NCI-H748 (cell line): ENCODE measurements around the gene TTC19.

Source experiments
- DNase-seq: peaks from one replicate; lab custom pipeline; 2025; ENCODE audit not compliant: unreplicated experiment; lab: John Stamatoyannopoulos, UW

The TTC19 gene, protein sequence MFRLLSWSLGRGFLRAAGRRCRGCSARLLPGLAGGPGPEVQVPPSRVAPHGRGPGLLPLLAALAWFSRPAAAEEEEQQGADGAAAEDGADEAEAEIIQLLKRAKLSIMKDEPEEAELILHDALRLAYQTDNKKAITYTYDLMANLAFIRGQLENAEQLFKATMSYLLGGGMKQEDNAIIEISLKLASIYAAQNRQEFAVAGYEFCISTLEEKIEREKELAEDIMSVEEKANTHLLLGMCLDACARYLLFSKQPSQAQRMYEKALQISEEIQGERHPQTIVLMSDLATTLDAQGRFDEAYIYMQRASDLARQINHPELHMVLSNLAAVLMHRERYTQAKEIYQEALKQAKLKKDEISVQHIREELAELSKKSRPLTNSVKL

DNA sequence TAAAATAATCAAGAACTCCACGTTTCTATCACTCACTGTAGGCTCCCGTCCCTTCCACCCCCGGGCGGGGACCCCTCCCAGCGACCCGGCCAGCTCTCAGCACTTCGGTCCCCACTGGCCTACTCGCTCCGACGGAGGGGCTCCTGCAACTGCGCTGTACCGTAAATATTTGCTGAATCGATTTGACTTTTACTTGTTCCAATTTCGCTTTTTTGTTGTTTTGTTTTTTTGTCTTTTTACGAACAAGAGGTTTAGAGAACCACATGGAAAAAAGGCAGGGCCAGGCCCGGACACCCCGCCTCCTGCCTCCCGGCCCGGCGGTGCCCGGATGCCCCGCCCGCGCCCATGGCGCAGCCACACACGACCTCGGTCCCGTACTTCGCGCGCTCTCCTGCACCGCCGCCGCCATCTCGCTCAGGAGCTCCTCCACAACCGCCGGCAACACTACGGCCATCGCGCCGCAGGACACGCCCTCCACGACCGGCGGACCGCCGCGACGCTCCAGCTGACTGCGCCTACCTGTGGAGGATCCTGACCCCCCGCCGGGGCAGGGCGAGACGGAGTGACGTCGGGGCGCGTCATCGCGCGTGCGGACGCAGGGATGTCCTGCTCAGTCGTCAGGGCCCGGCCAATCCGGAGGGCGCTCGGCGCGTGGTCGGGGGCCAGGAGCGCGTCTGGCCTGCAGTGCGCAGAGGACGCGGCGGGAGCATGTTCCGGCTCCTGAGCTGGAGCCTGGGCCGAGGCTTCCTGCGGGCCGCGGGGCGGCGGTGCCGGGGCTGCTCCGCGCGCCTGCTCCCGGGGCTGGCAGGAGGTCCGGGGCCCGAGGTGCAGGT lies at the start of gene TTC19, which contains the start of gene ZSWIM7:
Gene TTC19, plus strand, starts transcription at position 684 of the 833 bp plus-strand sequence. Its CDS starts 25 bp downstream, at position 709.
Gene ZSWIM7, minus strand, starts transcription at position 564 of the 833 bp plus-strand sequence. Its CDS starts 110 bp downstream, at position 454.
- DNase-seq, result peak; percentile 99

DNA sequence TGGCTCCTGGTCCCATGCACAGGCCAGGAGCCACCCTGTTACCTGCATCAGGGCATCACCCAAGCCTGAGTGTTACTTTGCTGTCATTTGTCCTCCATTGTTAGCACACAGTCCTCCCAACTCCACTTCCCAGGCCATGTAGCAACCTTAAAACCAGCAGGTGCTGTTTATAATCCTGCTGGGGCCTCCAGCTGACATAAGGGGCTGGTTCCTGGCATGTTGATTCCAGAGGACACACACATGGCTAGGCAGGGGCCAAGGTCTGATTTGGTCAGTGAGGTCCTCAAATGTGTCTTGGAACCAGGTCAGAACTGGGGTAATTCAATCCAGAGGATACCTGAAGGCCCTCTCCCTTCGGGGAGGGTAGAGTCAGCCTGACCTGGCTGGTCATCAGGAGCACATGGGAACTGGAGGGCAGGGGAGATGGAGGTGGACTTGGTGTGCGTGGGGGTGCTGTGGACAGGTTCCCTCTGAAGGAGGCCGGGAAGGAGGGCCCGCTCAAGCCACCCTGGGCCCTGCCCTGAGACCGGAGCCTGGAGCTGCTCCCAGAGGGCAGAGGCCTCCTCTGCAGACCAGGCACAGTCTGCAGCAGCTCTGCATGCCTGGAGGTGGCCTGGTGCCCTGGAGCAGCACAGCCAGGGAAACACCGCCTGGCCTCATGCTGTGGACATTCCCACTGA lies 48.1 kb upstream of the TTC19 start:
- DNase-seq, result no peak

DNA sequence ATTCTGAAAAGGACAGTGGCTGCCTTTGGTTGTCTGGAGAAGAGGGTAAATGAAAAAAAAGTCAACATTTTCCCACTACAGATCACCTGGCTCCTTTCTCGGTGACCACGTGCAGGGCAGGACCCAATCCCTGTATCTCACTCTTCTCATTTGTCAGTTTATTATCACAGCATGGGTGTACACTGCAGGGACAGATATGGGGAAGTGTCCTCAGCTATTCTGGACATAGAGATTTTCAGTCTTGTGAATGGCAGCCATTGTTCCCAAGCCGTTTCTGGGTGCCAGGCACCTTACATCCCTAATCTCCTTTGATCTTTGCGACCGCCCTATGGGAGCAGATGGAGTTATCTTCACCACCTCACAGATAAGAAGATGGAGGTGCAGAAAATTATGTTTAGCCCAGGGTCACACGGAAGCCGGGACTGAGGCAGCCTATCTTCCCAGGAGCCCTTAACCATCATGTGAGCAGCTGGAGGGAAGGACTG lies 47.5 kb upstream of the TTC19 start:
- no peak for DNase-seq

DNA sequence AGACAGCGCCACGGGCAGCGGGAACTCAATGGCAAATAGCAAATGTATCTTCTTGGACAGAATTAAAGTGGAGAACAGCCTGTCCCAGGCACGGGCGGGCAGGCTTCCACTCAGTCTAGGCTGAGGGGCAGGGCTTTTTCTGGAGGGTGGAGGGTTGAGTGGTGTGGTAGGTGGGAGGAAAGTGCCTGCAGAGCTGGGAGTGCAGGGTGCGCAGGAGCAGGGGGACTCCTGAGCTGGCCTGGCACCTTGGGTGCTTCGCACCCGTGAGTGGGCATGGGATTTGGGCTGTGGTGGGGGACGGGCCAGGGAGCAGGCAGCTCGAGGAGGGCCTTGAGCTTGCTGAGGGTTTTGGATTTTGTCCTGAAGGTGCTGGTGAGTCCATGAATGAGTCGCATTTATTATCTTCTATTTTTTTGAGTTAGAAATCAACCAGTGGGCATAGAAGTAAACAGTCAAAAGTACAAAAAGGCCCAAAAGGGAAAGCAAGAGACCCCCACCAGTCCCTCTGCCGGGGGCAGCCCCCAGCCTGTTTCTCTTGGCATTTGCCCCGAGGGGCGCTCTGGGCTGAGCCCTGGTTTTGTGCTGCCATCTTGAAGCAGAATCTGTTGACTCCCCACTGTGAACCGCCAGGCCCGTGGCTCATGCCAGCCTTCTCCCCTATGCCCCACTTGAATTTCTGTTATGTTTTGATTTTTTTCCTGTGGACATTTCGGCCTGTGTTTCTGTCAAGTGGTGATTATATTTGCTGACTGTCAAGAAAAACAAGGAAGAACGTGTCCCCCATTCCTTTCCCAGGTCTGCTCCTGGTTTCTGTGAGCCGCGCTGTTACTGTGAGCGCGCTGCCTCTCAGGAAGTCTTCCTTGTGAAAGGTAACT lies 46.5 kb upstream of the TTC19 start:
- no peak for DNase-seq

DNA sequence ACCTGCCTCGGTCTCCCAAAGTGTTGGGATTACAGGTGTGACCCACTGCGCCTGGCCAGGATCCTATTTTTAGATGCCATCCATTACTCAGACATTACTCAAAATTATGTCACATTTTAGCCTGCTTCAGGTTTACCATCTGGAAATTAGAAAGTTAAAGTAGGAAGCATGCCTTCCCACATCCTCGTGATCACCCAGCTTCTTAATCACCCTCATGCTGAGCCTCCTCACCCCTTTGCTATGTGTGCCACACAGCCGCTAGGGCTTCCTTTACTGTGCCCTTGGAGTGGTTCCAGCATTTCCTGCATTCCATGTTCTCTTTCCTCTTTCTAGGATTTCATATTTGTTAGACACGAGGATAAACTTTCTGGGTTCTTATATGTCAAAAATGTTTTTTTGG lies 45.4 kb upstream of the TTC19 start:
- DNase-seq, result no peak

DNA sequence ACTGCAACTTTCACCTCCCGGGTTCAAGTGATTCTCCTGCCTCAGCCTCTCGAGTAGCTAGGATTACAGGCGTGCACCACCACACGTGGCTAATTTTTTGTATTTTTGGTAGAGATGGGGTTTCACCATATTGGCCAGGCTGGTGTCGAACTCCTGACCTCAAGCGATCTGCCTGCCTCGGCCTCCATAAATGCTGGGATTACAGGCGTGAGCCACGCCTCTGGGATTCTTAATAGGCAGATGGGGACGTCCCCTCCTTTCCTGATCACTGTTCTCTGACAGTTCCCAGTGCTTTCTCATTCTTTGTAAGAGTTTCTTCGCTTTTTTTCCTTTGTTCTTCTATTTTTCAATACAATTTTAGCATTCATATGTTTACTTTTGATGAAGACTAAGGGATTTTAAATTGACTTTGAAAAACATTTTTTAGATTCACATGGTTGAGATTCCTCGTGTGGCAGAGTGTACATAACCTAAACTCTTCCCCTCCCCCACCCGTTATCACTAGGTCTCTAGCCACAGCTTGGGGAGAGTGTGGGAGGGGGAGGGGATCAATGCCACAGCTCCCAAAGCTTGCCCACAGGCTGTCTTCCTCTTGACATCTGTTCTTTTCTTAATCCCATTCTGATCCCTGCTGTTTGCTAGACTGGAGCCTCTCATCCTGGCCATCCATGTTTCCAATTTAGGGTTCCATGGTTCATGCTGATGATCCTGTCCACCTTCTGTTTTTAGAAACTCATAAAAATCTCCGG lies 43.7 kb upstream of the TTC19 start:
- DNase-seq, result no peak

DNA sequence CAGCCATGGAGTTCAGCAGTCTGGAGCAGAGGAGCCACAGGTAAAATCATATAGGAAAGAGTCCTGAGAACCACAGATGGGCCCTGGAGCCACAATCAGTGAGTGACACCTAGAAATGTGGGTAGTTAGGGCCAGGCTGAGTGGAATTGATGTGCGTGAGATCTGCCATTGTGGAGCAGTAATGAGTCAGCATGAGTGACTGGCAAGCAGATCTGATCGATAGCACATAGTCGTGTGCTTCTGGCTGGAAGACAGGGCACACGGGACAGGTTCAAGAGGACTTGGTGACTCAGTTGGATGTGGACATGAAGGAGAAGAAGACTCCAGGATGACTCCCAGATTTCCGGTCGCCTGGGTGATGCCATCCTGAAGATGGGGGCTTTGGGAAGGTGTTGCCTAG lies 42.4 kb upstream of the TTC19 start:
- no peak for DNase-seq

DNA sequence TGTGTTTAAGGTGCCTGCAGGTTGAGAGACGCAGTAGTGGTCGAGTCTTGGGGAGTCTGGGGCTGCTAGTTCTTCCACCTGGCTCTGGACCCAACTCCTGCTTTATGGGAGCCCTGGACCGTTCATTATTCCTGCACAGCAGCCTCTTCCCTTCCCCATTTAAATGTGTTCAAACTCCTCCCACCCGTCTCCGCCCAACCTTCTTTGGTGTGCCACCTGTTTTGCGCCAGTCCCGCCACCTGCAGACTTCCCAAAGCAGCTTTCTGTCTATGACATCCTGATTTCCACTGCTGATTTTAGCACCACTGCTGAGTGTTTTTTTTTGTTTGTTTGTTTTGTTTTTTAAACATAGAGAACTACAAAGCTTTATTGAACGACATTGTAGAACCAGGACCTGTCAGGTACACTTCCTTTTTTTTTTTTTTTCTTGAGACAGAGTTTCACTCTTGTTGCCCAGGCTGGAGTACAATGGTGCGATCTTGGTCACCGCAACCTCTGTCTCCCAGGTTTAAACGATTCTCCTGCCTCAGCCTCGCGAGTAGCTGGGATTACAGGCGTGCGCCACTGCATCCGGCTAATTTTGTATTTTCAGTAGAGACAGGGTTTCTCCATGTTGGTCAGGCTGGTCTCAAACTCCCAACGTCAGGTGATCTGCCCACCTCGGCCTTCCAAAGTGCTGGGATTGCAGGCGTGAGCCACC lies 41.9 kb upstream of the TTC19 start:
- DNase-seq, result peak; percentile 40

DNA sequence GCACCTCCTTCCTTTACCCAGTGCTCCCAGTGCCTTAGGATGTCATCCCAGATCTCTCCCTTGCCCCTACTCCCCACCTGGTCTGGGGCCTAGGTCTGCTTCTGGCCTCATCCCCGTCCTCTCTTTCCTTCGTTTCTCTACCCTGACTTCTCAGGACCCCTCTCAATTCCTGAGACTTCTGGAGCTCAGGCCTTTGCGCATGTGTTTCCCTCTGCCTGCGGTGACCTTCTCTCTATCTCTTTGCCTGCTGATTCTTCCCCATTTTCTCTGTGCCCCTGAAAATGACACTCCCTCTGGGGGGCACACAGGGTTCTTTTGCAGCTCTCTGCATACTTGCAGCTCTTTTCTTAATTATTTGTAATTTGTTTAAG lies 41.2 kb upstream of the TTC19 start:
- DNase-seq, result no peak

DNA sequence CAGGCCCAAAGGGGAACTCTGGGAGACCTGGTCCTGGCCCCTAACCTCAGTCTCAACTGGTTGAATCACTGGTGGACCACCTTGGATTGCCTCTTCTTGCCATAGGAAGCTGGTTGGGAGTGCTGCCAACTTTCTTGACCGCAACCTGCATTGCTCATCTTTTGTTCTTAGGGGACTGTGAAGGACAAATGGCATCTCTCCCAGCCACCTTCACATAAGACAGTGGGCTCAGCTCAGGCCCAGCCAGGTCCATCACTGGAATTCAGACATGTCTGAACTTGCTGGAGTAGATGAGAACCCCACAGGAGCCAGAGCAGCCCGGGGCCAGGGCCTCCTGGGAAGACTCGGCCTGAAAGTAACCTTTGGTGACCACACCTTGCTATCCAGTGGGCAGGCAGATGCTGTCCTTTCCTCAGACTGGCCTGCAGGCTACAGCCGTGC lies 35.9 kb upstream of the TTC19 start:
- no peak for DNase-seq

DNA sequence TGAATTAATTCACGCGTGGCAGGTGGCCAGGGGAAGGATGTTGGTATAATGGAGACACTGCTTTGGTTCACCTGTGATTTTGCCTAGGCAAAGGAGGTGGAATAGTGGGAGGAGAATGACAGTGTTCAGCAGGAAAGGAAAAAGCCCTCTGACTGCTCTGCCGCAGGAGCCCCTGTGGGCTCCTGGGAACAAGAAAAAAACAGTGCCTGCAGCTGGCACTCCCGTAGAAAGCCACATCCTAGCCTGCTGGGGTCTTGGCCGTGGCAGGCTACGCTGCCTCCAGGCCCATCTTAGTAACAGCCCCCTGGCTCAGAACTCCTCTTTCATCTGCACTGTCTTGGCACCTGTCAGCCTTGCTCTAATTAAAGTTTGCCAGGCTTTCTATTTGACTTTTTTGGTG lies 34.1 kb upstream of the TTC19 start:
- no peak for DNase-seq

DNA sequence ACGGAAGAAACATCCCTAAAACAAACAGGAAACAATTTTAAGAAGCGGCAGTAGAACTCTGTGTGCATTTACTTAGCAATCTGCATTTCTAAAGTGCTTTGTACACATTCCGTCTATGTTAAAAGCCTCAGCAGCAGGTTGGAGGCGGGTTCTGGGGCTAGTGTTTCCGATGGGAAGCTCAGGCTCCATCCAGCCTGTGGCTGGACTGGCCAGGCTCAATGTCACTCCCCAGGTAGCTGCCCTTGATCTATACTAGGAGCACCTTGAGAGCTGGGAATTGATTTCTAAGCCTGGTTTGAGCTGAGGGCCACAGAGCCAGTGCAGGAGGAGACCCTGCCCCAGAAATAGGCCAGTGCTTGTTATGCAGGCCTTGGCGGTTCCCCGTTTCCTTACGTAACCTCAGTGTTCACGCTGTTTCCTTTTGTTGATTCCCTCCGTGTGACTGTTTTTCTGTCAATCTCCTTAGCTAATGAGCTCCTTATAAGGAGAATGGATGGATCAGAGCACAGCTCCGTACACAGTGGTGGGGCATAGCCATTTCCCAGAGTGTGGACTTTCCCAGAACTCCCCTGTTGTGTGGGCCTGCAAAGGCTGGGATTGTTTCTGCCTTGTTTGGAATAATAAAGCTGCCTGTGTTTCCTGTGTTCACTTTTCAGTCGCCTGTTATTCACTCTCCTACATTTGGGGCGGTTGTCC lies 33.3 kb upstream of the TTC19 start:
- DNase-seq, result peak; percentile 90

DNA sequence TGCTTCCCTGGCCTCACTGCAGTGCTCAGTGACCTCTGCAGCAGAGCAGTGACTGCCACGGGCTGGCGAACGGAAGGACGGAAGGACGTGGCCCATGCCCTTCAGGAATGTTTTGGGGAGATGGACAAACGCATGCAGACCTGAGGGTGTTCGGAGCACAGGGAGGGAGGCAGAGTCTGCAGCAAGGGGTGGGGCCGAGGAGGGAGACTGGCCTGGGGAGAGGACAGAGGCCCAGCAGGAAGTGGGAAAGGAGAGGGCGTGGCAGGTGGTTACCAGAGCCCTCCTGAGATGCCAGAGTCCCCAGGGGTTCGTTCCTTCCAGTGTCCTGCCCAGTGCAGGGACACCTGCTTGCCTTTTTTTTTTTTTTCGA lies 32.8 kb upstream of the TTC19 start:
- no peak for DNase-seq

DNA sequence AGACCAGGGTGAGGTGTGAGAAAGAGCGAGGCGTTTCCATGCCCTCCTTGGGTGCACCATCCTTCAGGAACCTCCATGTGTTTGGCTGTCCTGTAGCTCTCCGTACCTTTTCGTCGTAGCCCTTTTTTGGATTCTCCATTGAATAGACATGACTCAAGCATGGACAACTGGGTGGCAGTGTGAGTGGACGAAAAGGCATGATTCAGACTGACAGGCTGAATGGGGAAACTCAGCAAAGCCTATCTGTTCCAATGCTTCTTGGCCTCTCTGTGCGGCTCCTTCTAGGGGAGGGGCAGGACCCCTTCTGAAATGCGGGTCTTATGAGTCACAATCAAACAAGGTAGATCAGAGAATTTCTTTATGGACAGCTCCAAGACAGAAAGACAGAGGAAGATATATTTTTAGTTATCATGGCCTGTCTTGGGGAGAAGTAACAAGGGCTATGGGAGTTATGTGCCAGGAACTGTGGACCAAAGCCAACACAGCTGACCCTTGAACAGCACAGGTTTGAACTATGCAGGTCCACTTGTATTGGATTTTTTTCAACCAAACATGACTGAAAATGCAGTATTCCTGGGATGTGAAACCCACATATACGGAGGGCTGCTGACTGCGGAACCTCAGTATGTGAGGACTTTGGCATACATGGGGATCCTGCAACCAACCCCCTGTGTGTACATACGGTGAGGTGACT lies 31.8 kb upstream of the TTC19 start:
- DNase-seq, result no peak

DNA sequence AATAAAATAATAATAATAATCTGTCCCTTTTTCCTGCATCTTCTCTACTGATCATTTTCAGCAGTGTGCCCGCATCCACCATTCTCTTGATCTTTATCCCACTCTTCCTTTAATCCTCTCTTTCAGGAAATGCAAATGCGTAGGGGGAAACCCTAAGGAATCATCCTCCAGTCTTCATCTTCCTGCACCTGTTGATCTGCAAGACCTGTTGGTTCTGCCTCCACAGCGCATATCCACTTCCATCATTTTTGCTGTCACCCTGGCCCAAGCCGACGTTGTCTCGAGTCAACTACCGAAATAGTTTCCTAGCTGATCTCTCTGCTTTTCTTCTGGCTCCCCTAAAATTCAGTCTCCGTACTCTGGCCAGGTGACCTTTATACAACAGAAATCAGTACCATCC lies 30.2 kb upstream of the TTC19 start:
- no peak for DNase-seq

DNA sequence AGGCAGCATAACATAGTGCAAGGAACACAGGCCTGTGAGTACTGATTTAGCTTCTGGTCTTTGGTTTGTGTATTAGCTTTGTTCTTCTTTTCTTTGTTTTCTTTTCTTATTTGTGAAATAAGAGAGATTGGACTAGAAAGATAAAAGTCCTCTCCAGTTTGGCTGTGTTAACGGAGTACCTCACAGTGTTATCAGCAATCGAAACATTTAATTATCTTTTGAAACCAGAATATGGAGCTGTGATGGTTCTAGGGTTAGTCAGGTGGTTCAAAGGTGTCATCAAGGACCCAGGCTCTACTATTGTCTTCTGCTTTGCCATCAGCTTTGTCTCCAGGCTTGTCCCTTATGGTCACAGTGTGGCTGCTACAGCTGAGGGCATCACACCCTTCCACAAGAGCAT lies 29.1 kb upstream of the TTC19 start:
- no peak for DNase-seq

DNA sequence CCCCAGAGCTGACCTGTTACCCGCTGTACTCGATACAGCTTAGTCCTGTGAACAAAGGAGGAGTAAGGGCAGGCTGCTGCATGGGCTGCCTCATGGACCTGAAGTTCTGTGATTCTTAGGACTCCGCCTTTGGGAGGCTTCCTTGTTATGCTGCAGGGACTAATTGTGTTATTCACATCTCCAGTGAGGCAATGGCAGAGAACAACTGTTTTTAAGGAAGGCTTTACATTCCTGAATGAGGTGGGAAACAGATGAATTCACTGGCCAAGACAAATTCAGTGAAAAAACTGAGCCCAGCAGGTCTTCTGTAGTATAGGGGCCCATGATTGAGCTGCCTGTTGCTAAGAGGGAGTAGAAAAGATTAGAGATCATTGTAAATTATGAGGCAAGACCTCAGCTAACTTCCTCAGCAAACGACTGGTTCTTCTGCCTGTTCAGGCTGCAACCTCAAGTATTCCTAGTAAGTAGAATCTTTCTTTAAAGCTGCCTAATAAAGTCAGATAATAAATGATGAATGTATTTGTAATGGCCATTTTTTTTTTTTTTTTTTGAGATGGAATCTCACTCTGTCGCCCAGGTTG lies 28.4 kb upstream of the TTC19 start:
- DNase-seq, result no peak

DNA sequence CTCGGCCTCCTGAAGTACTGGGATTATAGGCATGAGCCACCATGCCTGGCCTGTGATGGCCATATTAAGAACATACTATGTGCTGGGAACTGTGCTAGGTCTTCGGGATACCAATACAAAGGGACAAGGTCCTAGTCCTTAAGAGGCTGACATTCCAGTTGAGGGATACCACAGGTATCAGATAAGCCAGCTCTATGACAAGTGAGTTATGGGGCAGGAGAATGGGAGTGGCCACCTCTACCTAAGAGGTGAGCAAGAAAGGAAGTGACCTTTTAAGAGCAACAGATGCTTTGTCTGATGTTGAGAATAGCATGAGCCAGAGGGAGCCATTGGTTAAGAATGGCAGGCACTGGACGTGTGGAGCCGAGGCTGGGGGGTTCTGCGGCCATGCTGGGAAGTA lies 27.7 kb upstream of the TTC19 start:
- DNase-seq, result no peak
